Loucy (cell line): ENCODE measurements around the gene RMND5B.
A peak's percentile ranks its signal among the peaks of the same experiment; 100 is the strongest.

Experiments
- H2AFZ ChIP-seq: fragments of 200-600 bp; sonication (generic); 2 replicates; pipeline ENCODE4 v1.6.0; 2016; ENCODE audit warnings: antibody characterized with exemption, mild to moderate bottlenecking, low read length, moderate library complexity
- H3F3A ChIP-seq: fragments of 200-600 bp; 2 replicates; pipeline ENCODE4 v1.6.0; 2016; ENCODE audit warnings: antibody characterized with exemption, low read depth, mild to moderate bottlenecking
- H3K27me3 ChIP-seq: fragments of 200-600 bp; sonication (generic); 2 replicates; pipeline ENCODE4 v1.6.1; 2014; ENCODE audit warnings: low read length, mild to moderate bottlenecking; ENCODE audit not compliant: insufficient read depth, poor library complexity, severe bottlenecking
- H3K36me3 ChIP-seq: fragments of 200-600 bp; sonication (generic); 2 replicates; pipeline ENCODE4 v1.6.1; 2016; ENCODE audit warnings: low read length; ENCODE audit not compliant: insufficient read depth
- H3K4me1 ChIP-seq: fragments of 200-600 bp; sonication (generic); 2 replicates; pipeline ENCODE4 v1.5.1; 2014; ENCODE audit warnings: low read length, mild to moderate bottlenecking; ENCODE audit not compliant: insufficient read depth, poor library complexity, severe bottlenecking
- H3K4me2 ChIP-seq: fragments of 200-600 bp; sonication (generic); 2 replicates; pipeline ENCODE4 v1.6.0; 2014; ENCODE audit warnings: antibody characterized with exemption, low read length, low read depth, mild to moderate bottlenecking; ENCODE audit not compliant: poor library complexity, severe bottlenecking
- H3K4me3 ChIP-seq: fragments of 200-600 bp; sonication (generic); 2 replicates; pipeline ENCODE4 v1.5.1; 2014; ENCODE audit warnings: low read length, mild to moderate bottlenecking, mixed read lengths; ENCODE audit not compliant: poor library complexity, severe bottlenecking
- H3K79me2 ChIP-seq: fragments of 200-600 bp; sonication (generic); 2 replicates; pipeline ENCODE4 v1.6.1; 2014; ENCODE audit warnings: low read length; ENCODE audit not compliant: insufficient read depth
- H3K9ac ChIP-seq: fragments of 200-600 bp; sonication (generic); 2 replicates; pipeline ENCODE4 v1.6.0; 2014; ENCODE audit warnings: mild to moderate bottlenecking, low read depth, low read length, moderate library complexity; ENCODE audit not compliant: poor library complexity, severe bottlenecking
- H3K9me2 ChIP-seq: fragments of 200-600 bp; sonication (generic); replicated peaks from 2 replicates; pipeline ENCODE4 v1.6.1; 2016; ENCODE audit warnings: low read depth, low read length, mixed read lengths
- H3K9me3 ChIP-seq: fragments of 200-600 bp; sonication (generic); 2 replicates; pipeline ENCODE4 v1.6.1; 2014; ENCODE audit warnings: mild to moderate bottlenecking, antibody characterized with exemption, low read length, low read depth; ENCODE audit not compliant: insufficient read depth
- H4K20me1 ChIP-seq: fragments of 200-600 bp; sonication (generic); 2 replicates; pipeline ENCODE4 v1.6.0; 2014; ENCODE audit warnings: antibody characterized with exemption, low read length, mild to moderate bottlenecking; ENCODE audit not compliant: insufficient read depth, poor library complexity, severe bottlenecking
- EZH2phosphoT487 ChIP-seq: fragments of 200-600 bp; IDR thresholded peaks from 2 replicates; pipeline ENCODE4 v1.6.1; 2018; ENCODE audit warnings: antibody characterized with exemption, mild to moderate bottlenecking, moderate library complexity, borderline replicate concordance
- TF ChIP-seq, protein P1 (sequence below): fragments of 200-600 bp; sonication (generic); conservative IDR thresholded peaks from 2 replicates; pipeline ENCODE4 v1.5.1; 2014; ENCODE audit warnings: mild to moderate bottlenecking, antibody characterized with exemption, low read length

RMND5B gene

DNA sequence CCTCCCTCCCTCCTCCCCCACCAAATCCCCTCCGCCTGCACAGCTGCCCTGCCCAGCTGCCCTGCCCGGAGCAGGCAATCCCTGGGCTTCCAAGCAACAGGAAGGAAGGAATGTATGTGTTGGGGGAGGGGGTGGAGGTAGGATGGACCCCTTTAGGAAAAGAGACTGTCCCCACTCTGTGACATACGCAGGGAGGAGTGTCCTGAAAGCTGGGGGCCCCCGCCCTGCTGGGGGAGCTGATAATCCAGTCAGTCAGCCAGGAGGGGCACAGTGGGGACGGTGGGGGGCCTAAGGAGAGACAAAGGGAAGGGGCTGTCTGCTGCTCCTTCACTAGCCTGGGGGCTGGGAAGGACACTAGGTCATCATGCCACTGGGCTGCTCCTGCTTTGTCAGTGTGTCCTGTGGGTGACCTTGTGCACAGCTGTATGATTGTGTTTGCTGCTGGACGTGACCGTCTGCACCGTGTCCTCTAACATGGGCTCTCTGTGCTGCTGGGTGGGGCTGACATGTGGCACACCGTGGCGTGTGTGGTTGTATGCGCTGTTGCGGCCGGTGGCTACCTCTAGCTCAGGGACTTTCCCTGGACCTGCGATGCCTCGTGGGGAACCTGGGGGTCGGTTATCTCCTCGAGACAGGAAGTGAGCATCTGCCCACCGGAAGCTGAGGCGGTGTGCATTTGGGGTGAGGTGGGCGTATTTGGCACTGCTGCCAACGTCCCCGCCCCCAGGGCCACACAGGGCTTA lies 14.5 kb upstream of the RMND5B start:
- no peaks in the 10 kb centered on the region for H4K20me1 ChIP-seq
- peak overlapping the region; percentile 93 for H3K4me2 ChIP-seq
- H3F3A ChIP-seq, result no peaks in the 10 kb centered on the region
- TF ChIP-seq EZH2phosphoT487, result no peak
- TF ChIP-seq, protein P1, sequence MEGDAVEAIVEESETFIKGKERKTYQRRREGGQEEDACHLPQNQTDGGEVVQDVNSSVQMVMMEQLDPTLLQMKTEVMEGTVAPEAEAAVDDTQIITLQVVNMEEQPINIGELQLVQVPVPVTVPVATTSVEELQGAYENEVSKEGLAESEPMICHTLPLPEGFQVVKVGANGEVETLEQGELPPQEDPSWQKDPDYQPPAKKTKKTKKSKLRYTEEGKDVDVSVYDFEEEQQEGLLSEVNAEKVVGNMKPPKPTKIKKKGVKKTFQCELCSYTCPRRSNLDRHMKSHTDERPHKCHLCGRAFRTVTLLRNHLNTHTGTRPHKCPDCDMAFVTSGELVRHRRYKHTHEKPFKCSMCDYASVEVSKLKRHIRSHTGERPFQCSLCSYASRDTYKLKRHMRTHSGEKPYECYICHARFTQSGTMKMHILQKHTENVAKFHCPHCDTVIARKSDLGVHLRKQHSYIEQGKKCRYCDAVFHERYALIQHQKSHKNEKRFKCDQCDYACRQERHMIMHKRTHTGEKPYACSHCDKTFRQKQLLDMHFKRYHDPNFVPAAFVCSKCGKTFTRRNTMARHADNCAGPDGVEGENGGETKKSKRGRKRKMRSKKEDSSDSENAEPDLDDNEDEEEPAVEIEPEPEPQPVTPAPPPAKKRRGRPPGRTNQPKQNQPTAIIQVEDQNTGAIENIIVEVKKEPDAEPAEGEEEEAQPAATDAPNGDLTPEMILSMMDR, result no peak
- H3K4me3 ChIP-seq, result peak overlapping the region; percentile 80
- H3K9ac ChIP-seq, result peak overlapping the region; percentile 73
- H3K9me3 ChIP-seq, result no peaks in the 10 kb centered on the region
- H3K4me1 ChIP-seq, result peaks cover 20% of the 10 kb centered on the region
- peaks cover 58% of the 10 kb centered on the region; the same call in 1 of the 2 replicates for H3K79me2 ChIP-seq
- H3K9me2 ChIP-seq, result no peaks in the 10 kb centered on the region
- no peak overlapping the region for H2AFZ ChIP-seq
- H3K36me3 ChIP-seq, result peaks cover 3% of the 10 kb centered on the region; the same call in 1 of the 2 replicates
- H3K27me3 ChIP-seq, result no peaks in the 10 kb centered on the region

DNA sequence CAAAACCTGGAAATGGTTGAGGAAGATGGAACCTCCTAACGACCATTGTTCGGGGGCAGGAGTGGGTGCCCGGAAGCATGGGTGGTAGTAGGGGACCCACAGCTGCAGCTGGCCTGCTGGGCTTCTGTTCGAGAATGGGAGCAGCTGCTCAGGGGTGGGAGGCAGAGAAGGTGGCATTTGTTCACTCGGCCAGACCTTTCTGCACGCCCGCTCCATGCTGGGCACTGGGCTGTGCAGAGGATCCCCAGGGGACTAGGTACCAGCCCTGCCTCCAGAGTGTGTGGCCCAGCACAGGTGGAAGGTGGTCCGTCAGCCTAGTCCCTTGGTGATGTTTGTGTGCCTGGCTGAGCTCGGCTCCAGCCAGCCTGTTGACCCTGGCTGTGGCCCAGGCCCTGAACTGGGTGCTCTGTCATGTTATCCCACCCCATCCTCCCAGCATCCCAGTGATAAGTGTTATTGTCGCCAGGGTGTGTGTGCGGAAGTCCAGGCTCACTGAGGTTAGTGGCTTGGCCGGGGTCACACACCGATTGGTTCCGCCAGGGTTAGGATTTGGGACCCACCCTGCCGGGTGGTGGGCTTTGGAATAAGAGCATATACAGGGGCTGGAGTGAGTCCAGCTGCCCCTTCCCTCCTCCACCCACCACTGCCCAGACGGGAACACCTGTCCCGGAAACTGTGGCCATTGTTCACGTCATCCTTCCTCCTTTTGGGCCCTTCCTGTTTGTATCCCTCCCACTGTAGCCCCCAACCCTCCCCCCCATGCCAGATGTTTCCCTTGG lies 12.7 kb upstream of the RMND5B start:
- Histone ChIP-seq H3K79me2 (peaks cover 58% of the 10 kb centered on the region; the same call in 1 of the 2 replicates), H3K4me3 (peak overlapping the region; percentile 80), H3K9me3 (no peaks in the 10 kb centered on the region), H3K4me2 (peak overlapping the region; percentile 93), H3F3A (no peaks in the 10 kb centered on the region), H3K36me3 (peaks cover 6% of the 10 kb centered on the region; the same call in 1 of the 2 replicates), H3K9me2 (no peaks in the 10 kb centered on the region), H3K9ac (no peak overlapping the region), H4K20me1 (no peaks in the 10 kb centered on the region), H2AFZ (no peak overlapping the region), H3K27me3 (no peaks in the 10 kb centered on the region), H3K4me1 (peaks cover 20% of the 10 kb centered on the region)
- no peak for TF ChIP-seq EZH2phosphoT487
- TF ChIP-seq, protein P1, result no peak

DNA sequence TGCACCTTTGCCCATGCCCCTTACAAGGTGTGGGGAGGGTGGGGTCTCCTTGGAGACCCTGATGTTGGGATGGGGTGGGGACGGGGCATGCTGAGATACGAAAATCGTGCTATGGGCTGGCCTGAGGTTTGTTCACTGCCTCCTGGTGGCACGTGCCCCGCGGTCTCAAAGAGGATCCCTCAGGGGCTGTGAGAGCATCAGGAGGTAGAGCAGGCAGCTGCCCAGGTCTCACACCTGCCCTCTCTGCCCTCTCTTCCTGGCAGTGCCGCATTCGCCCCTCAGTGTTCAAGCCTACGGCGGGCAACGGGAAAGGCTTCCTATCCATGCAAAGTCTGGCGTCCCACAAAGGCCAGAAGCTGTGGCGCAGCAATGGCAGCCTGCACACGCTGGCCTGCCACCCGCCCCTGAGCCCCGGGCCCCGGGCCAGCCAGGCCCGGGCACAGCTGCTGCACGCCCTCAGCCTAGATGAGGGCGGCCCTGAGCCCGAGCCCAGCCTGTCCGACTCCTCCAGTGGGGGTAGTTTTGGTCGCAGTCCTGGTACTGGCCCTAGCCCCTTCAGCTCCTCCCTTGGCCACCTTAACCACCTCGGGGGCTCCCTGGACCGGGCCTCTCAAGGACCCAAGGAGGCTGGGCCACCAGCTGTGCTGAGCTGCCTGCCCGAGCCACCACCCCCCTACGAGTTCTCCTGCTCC lies 10.8 kb upstream of the RMND5B start:
- TF ChIP-seq EZH2phosphoT487, result no peak
- TF ChIP-seq, protein P1, result no peak
- no peaks in the 10 kb centered on the region for H4K20me1 ChIP-seq
- no peaks in the 10 kb centered on the region for H3F3A ChIP-seq
- H3K9me3 ChIP-seq, result no peaks in the 10 kb centered on the region
- H2AFZ ChIP-seq, result no peak overlapping the region
- no peaks in the 10 kb centered on the region for H3K27me3 ChIP-seq
- H3K9ac ChIP-seq, result no peak overlapping the region
- no peak overlapping the region for H3K4me3 ChIP-seq
- H3K36me3 ChIP-seq, result peaks cover 6% of the 10 kb centered on the region; the same call in 1 of the 2 replicates
- peaks cover 48% of the 10 kb centered on the region; the same call in 1 of the 2 replicates for H3K79me2 ChIP-seq
- H3K9me2 ChIP-seq, result no peaks in the 10 kb centered on the region
- peaks cover 20% of the 10 kb centered on the region for H3K4me1 ChIP-seq
- H3K4me2 ChIP-seq, result no peak overlapping the region
